ENCODE data around the gene ASAP3.

ASAP3 gene

GRCh38 chr1:23524716-23525401 is 40.9 kb upstream of the ASAP3 start:
- no peak for TF ChIP-seq CTCF (IDR thresholded peaks at IDR 0.05; ENCODE audit: low read depth, low read length, missing control alignments)
- no peak for DNase-seq (ENCODE audit: low read depth)
- H3K4me3 ChIP-seq (ENCODE audit: low read depth, low read length), result no peak overlapping the region; the same call in 1 of the 2 replicates

- no peak overlapping the region for H3K4me3 ChIP-seq (ENCODE audit: low read depth, low read length)
- DNase-seq (ENCODE audit: low read depth), result no peak
These were observed 40.2 kb upstream of the ASAP3 start for GRCh38 chr1:23524163-23524562.

GRCh38 chr1:23522244-23522982 is 38.4 kb upstream of the ASAP3 start:
- no peak for TF ChIP-seq CTCF (IDR thresholded peaks at IDR 0.05; ENCODE audit: low read depth, low read length, missing control alignments)
- DNase-seq (ENCODE audit: low read depth), result no peak
- H3K4me3 ChIP-seq (ENCODE audit: low read depth, low read length), result no peak overlapping the region

More at GRCh38 chr1:23524163-23524562, 40.2 kb upstream of the ASAP3 start:
- TF ChIP-seq CTCF (IDR thresholded peaks at IDR 0.05; ENCODE audit: low read depth, low read length, missing control alignments), result no peak

GRCh38 chr1:23521588-23521987 is 37.6 kb upstream of the ASAP3 start:
- no peak for DNase-seq (ENCODE audit: low read depth)
- no peak for TF ChIP-seq CTCF (IDR thresholded peaks at IDR 0.05; ENCODE audit: low read depth, low read length, missing control alignments)
- no peak overlapping the region for H3K4me3 ChIP-seq (ENCODE audit: low read depth, low read length)

GRCh38 chr1:23517581-23517980 is 33.6 kb upstream of the ASAP3 start:
- no peak for TF ChIP-seq CTCF (IDR thresholded peaks at IDR 0.05; ENCODE audit: low read depth, low read length, missing control alignments)
- no peak overlapping the region for H3K4me3 ChIP-seq (ENCODE audit: low read depth, low read length)
- no peak for DNase-seq (ENCODE audit: low read depth)

GRCh38 chr1:23515905-23516304 is 31.9 kb upstream of the ASAP3 start:
- DNase-seq (ENCODE audit: low read depth), result no peak
- H3K4me3 ChIP-seq (ENCODE audit: low read depth, low read length), result no peak overlapping the region
- no peak for TF ChIP-seq CTCF (IDR thresholded peaks at IDR 0.05; ENCODE audit: low read depth, low read length, missing control alignments)

Measured in GM12864 (cell line).